Calu3 (cell line): ENCODE measurements around the gene ARHGAP26. TPM values are rescaled to one million over a fixed set of nuclear protein-coding genes. Genes with fewer than 3 reads are reported as not detected.

Experiments
- Bru-seq: library from RNA; stranded (reverse); fragments of 400-500 nt; gene quantifications from one replicate; lab custom pipeline; 2021; lab: Mats Ljungman, UMichigan
- BruChase-seq, 2 experiments: library from RNA; stranded (reverse); fragments of 400-500 nt; gene quantifications; one replicate each; lab custom pipeline; 2021; lab: Mats Ljungman, UMichigan
- BruUV-seq: library from RNA; stranded (reverse); fragments of 400-500 nt; replicated peaks from 2 replicates; lab custom pipeline; 2021; lab: Mats Ljungman, UMichigan
- CTCF ChIA-PET: fragments of 300-600 bp; sonication (Branson Sonifier 250); formaldehyde crosslinking; loops from one replicate; lab custom pipeline; 2022; ENCODE audit warnings: antibody characterized with exemption; lab: Charles Lee
- DNase-seq: peaks from one replicate; pipeline ENCODE4 v3.0.0; 2022
- H3K27ac Mint-ChIP-seq: one replicate; pipeline ENCODE4 v1.8.0; 2022; ENCODE audit warnings: mixed read lengths; ENCODE audit not compliant: unreplicated experiment
- H3K27me3 Mint-ChIP-seq: one replicate; pipeline ENCODE4 v1.8.0; 2022; ENCODE audit warnings: mixed read lengths; ENCODE audit not compliant: unreplicated experiment
- H3K36me3 Mint-ChIP-seq: one replicate; pipeline ENCODE4 v1.8.0; 2022; ENCODE audit warnings: mild to moderate bottlenecking, moderate library complexity, mixed read lengths; ENCODE audit not compliant: insufficient read depth, unreplicated experiment
- H3K4me1 Mint-ChIP-seq: one replicate; pipeline ENCODE4 v1.8.0; 2022; ENCODE audit warnings: mild to moderate bottlenecking, low read depth, mixed read lengths; ENCODE audit not compliant: unreplicated experiment
- H3K4me3 Mint-ChIP-seq: one replicate; pipeline ENCODE4 v1.8.0; 2022; ENCODE audit warnings: mild to moderate bottlenecking, low read depth, moderate library complexity, mixed read lengths; ENCODE audit not compliant: unreplicated experiment
- H3K9me3 Mint-ChIP-seq: one replicate; pipeline ENCODE4 v1.8.0; 2022; ENCODE audit warnings: low read depth, mixed read lengths; ENCODE audit not compliant: unreplicated experiment
- intact Hi-C: fragments of 100-400 bp; cut with micrococcal nuclease; formaldehyde crosslinking; loops from one replicate; pipeline ENCODE4 v1.10.0; 2022; ENCODE audit not compliant: unreplicated experiment
- long read RNA-seq: library from polyadenylated mRNA; stranded (forward); transcript quantifications from one replicate; pipeline ENCODE4 v2.0.0, GENCODE V29; 2022
- total RNA-seq: library from RNA; stranded (reverse); gene quantifications from 2 replicates; pipeline ENCODE4 v1.2.3, GENCODE V29; 2022
- TF ChIP-seq, protein P1 (sequence below): fragments of 200-600 bp; IDR thresholded peaks from one replicate; pipeline ENCODE4 v1.8.0; 2022; ENCODE audit warnings: antibody characterized with exemption; ENCODE audit not compliant: unreplicated experiment

The ARHGAP26 gene, protein sequence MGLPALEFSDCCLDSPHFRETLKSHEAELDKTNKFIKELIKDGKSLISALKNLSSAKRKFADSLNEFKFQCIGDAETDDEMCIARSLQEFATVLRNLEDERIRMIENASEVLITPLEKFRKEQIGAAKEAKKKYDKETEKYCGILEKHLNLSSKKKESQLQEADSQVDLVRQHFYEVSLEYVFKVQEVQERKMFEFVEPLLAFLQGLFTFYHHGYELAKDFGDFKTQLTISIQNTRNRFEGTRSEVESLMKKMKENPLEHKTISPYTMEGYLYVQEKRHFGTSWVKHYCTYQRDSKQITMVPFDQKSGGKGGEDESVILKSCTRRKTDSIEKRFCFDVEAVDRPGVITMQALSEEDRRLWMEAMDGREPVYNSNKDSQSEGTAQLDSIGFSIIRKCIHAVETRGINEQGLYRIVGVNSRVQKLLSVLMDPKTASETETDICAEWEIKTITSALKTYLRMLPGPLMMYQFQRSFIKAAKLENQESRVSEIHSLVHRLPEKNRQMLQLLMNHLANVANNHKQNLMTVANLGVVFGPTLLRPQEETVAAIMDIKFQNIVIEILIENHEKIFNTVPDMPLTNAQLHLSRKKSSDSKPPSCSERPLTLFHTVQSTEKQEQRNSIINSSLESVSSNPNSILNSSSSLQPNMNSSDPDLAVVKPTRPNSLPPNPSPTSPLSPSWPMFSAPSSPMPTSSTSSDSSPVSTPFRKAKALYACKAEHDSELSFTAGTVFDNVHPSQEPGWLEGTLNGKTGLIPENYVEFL
- total RNA-seq: 112 and 118 TPM in 2 replicates
- Bru-seq, nascent RNA: percentile 95 among the genes with signal in this experiment
- percentile 81 among the genes with signal in this experiment for BruChase-seq, experiment 1, labeled RNA remaining after a 6-hour chase
- BruChase-seq, experiment 2, labeled RNA remaining after a 2-hour chase: percentile 81 among the genes with signal in this experiment
- long read RNA-seq, full-length matches to known transcripts: 8 of 32 reads
- long read RNA-seq, partial matches to known transcripts: 2 of 32 reads
- long read RNA-seq, other reads (novel, unspliced or antisense): 22 of 32 reads

- CTCF ChIA-PET: interaction anchor here (0.9 to 4.5 kb wide), 19 partner anchors 22 to 144 kb away, joined by 3 to 61 read pairs (median 11); no protein-coding TSS in a partner anchor
- no TSS peak for BruUV-seq
- TF ChIP-seq, protein P1, sequence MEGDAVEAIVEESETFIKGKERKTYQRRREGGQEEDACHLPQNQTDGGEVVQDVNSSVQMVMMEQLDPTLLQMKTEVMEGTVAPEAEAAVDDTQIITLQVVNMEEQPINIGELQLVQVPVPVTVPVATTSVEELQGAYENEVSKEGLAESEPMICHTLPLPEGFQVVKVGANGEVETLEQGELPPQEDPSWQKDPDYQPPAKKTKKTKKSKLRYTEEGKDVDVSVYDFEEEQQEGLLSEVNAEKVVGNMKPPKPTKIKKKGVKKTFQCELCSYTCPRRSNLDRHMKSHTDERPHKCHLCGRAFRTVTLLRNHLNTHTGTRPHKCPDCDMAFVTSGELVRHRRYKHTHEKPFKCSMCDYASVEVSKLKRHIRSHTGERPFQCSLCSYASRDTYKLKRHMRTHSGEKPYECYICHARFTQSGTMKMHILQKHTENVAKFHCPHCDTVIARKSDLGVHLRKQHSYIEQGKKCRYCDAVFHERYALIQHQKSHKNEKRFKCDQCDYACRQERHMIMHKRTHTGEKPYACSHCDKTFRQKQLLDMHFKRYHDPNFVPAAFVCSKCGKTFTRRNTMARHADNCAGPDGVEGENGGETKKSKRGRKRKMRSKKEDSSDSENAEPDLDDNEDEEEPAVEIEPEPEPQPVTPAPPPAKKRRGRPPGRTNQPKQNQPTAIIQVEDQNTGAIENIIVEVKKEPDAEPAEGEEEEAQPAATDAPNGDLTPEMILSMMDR: peak; percentile 11
- peak; percentile 99 for DNase-seq
- H3K4me1 Mint-ChIP-seq: peaks cover 37% of the 10 kb centered on the region
- no peaks in the 10 kb centered on the region for H3K27me3 Mint-ChIP-seq
- intact Hi-C loops: loop anchor here (2.0 kb wide), 2 partner anchors 97 to 111 kb away; no protein-coding TSS in a partner anchor
- peaks cover 40% of the 10 kb centered on the region for H3K36me3 Mint-ChIP-seq
- H3K4me3 Mint-ChIP-seq: peak within 1 kb of the TSS; percentile 97
- no peaks in the 10 kb centered on the region for H3K9me3 Mint-ChIP-seq
- peak within 1 kb of the TSS; percentile 60 for H3K27ac Mint-ChIP-seq
Observed at GRCh38 chr5:142769793-142770649, at the start of gene ARHGAP26. Gene ARHGAP26 (plus strand): TSS chr5:142770377. CDS start chr5:142770762, 385 bp downstream.

- CTCF ChIA-PET: interaction anchor here (0.6 to 2.9 kb wide), 10 partner anchors 7 to 214 kb away, joined by 3 to 13 read pairs (median 6); partner anchors contain the start of gene ARHGAP26
- TF ChIP-seq, protein P1: no peak
- H3K36me3 Mint-ChIP-seq: no peaks in the 10 kb centered on the region
- intact Hi-C loops: no loop called here
- peaks cover 39% of the 10 kb centered on the region for H3K4me1 Mint-ChIP-seq
- H3K4me3 Mint-ChIP-seq: no peak overlapping the region
- peak; percentile 34 for DNase-seq
- H3K27me3 Mint-ChIP-seq: no peaks in the 10 kb centered on the region
- no peaks in the 10 kb centered on the region for H3K9me3 Mint-ChIP-seq
- no peak overlapping the region for H3K27ac Mint-ChIP-seq
- no TSS peak for BruUV-seq
Observed at GRCh38 chr5:142720641-142721271, 49.4 kb upstream of the ARHGAP26 start.

GRCh38 chr5:142722146-142722545, 48.0 kb upstream of the ARHGAP26 start:
- CTCF ChIA-PET: interaction anchor here (2.0 to 2.9 kb wide), 3 partner anchors 9 to 152 kb away, joined by 10 to 13 read pairs (median 11); no protein-coding TSS in a partner anchor
- H3K4me3 Mint-ChIP-seq: no peak overlapping the region
- DNase-seq: no peak
- TF ChIP-seq, protein P1: no peak
- no peak overlapping the region for H3K27ac Mint-ChIP-seq
- H3K27me3 Mint-ChIP-seq: no peaks in the 10 kb centered on the region
- H3K36me3 Mint-ChIP-seq: no peaks in the 10 kb centered on the region
- intact Hi-C loops: no loop called here
- no peaks in the 10 kb centered on the region for H3K9me3 Mint-ChIP-seq
- no TSS peak for BruUV-seq
- peaks cover 40% of the 10 kb centered on the region for H3K4me1 Mint-ChIP-seq
